ENCODE data around the gene OPTN. TPM values are rescaled to one million over a fixed set of nuclear protein-coding genes. Genes with fewer than 3 reads are reported as not detected.

The OPTN gene
- total RNA-seq, 4 donors from 2014 or later: 62.1 to 81.5 (median 73.7) TPM

DNA sequence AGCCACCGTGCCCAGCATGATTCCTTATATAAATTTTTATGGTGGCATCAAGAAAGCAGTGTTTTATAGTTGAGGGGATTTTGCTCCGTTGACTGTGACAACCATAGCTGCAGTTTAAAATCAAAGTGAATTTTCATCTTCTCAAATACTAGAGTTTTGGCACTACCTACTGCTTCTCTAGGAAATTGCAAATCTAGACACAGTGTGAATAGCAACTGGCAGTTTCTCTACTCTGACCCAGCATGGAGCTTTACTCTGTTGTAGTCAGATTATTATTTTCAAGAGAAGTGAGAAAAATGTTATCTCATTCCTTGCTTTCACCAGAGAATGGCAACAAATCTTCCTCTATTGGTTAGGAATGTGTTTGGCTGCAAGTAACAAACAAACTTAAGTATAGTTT is 84.3 kb downstream of the OPTN start:
- WGBS, 2 donors: 89% methylated on average over 2 of the region's 2 CpGs
- TF ChIP-seq, protein P1, sequence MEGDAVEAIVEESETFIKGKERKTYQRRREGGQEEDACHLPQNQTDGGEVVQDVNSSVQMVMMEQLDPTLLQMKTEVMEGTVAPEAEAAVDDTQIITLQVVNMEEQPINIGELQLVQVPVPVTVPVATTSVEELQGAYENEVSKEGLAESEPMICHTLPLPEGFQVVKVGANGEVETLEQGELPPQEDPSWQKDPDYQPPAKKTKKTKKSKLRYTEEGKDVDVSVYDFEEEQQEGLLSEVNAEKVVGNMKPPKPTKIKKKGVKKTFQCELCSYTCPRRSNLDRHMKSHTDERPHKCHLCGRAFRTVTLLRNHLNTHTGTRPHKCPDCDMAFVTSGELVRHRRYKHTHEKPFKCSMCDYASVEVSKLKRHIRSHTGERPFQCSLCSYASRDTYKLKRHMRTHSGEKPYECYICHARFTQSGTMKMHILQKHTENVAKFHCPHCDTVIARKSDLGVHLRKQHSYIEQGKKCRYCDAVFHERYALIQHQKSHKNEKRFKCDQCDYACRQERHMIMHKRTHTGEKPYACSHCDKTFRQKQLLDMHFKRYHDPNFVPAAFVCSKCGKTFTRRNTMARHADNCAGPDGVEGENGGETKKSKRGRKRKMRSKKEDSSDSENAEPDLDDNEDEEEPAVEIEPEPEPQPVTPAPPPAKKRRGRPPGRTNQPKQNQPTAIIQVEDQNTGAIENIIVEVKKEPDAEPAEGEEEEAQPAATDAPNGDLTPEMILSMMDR (IDR thresholded peaks at IDR 0.05): no peak
- TF ChIP-seq POLR2A (IDR thresholded peaks at IDR 0.05) (no peak), EP300 (IDR thresholded peaks at IDR 0.05) (no peak)
- H3K4me1 ChIP-seq: no peaks in the 10 kb centered on the region
- H3K27ac ChIP-seq: no peak overlapping the region
- H3K9me3 ChIP-seq: no peaks in the 10 kb centered on the region
- no peak overlapping the region for H3K4me3 ChIP-seq
- no peaks in the 10 kb centered on the region for H3K36me3 ChIP-seq
- no peak for DNase-seq (ENCODE audit: low spot score in 2 of 2)
- H3K27me3 ChIP-seq: no peaks in the 10 kb centered on the region

DNA sequence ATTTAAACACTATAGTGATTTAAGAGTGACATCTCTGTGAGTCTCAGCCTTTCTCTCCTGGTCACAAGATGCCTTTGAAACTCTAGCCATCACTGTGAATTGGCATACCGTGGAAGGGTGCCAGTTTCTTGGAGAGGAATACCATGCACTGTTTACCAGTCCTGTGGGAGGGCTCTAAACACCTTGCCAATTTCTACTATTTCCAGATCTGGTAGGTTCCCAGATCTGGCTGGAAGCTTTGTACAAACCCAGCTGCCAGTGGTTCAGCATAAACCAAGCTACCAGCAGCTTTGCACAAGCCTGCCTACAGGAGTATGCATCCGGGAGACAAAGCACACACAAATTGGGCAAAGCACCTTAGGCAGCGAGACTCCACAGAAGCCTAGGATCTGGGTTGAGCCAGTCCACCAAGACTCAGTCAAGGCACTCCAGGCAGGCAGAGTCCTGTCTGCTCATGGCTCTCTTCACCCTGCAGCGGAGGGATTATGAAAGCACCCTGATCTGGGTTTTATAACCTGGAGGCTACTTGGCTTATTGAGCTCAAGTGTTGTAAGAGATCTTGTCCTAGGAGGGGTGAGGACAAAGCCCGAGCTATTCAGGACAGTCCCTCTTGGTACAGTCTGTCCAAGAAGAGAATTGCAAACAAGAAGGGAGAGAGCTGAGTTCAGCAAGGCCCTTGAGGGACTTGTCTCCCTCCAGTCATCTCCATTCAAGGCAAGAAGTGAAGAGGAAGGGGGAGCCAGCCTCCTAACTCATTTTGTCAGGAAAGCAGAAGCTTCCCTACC is 85.0 kb downstream of the OPTN start:
- Histone ChIP-seq H3K4me1 (no peaks in the 10 kb centered on the region), H3K4me3 (no peak overlapping the region), H3K27me3 (no peaks in the 10 kb centered on the region), H3K36me3 (no peaks in the 10 kb centered on the region), H3K9me3 (no peaks in the 10 kb centered on the region), H3K27ac (no peak overlapping the region)
- WGBS, 2 donors: 94 to 99% methylated on average over 5 of the region's 5 CpGs
- TF ChIP-seq POLR2A (IDR thresholded peaks at IDR 0.05) (no peak), EP300 (IDR thresholded peaks at IDR 0.05) (no peak)
- TF ChIP-seq, protein P1 (IDR thresholded peaks at IDR 0.05): no peak
- DNase-seq (ENCODE audit: low spot score in 2 of 2): no peak

DNA sequence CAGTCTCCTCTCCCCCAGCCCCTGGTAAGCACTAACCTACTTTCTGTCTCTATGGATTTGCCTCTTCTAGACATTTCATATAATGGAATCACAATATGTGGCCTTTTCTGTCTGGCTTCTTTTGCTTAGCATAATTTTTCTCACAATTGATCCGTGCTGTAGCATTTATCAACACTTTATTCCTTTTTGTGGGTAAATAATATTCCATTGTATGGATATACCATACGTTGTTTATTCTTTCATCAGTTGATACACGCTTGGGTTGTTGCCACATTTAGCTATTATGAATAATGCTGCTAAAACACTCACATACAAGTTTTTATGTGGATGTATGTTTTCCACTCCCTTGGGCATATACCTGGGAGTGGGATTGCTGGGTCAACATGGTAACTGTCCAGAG is 87.2 kb downstream of the OPTN start:
- Histone ChIP-seq H3K4me1 (no peaks in the 10 kb centered on the region), H3K9me3 (no peaks in the 10 kb centered on the region), H3K36me3 (no peaks in the 10 kb centered on the region), H3K27ac (no peak overlapping the region), H3K27me3 (no peaks in the 10 kb centered on the region), H3K4me3 (no peak overlapping the region)
- DNase-seq (ENCODE audit: low spot score in 2 of 2): no peak
- no peak for TF ChIP-seq EP300 (IDR thresholded peaks at IDR 0.05)
- no peak for TF ChIP-seq POLR2A (IDR thresholded peaks at IDR 0.05)
- TF ChIP-seq, protein P1 (IDR thresholded peaks at IDR 0.05): no peak
- 95 to 97% methylated on average over 3 of the region's 3 CpGs for WGBS, 2 donors

Small RNA genes within 50 kb of the gene (small RNA-seq; reads per million reads assigned to genes)
- not detected for gene SNRPGP5

Other genes starting within 250 kb of the OPTN start
- gene CCDC3, start 98.5 kb upstream of the OPTN start, total RNA-seq: 100 to 1,000 TPM in 3 of 4 donors, 10 to 100 TPM in 1; 73.2 to 188 (median 149) TPM
- gene MCM10, start 61.4 kb downstream of the OPTN start, total RNA-seq: under 1 TPM in 1 of 4 donors, not detected in 3; 0.22 TPM
- gene UCMA, start 134.2 kb downstream of the OPTN start, total RNA-seq: not detected
- gene PHYH, start 199.9 kb downstream of the OPTN start, total RNA-seq: 10 to 100 TPM; 14.1 to 40.9 (median 32.5) TPM
- gene SEPHS1, start 248.1 kb downstream of the OPTN start, total RNA-seq: 10 to 100 TPM; 18.0 to 28.4 (median 23.9) TPM